Testis (tissue), 3 donors: ENCODE data around the gene TOPBP1. TPM values are rescaled to one million over a fixed set of nuclear protein-coding genes. Genes with fewer than 3 reads are reported as not detected.

Source experiments
- polyA plus RNA-seq: library from polyadenylated mRNA; stranded (reverse); fragments of 350-450 nt; fragmentation: Illumina TruSeq; extraction: RNeasy Lipid Tissue Mini Kit (QIAGEN cat#74804); gene quantifications from one replicate; pipeline ENCODE4 v1.2.3, GENCODE V29; 2014; ENCODE audit warnings: low read depth, low replicate concordance; ENCODE audit not compliant: insufficient read depth
- small RNA-seq, 2 donors: library from RNA; depleted of rRNA; stranded (forward); fragments of <200 nt; gene quantifications; one replicate each; pipeline ENCODE3, GENCODE V24; 2016
- total RNA-seq, 2 donors: library from RNA; depleted of rRNA; stranded (reverse); fragments of >200 nt; gene quantifications; one replicate each; pipeline ENCODE4 v1.2.3, GENCODE V29; 2016

TOPBP1 gene
- total and polyA plus RNA-seq, 3 donors from 2014 or later = 40.9 to 62.6 (median 51.7) TPM

Small RNA genes lying within 50 kb of the gene (small RNA-seq; reads per million reads assigned to genes)
- gene RF00438 = 0 reads per million in 2 donors
- gene RNA5SP140 = 0 reads per million in 2 donors
- gene RNU6-678P = 0 reads per million in 2 donors

Other genes with a start within 250 kb of the TOPBP1 start
- 100 to 1,000 TPM; 104 to 135 TPM for gene CDV3, start 88.3 kb downstream of the TOPBP1 start, total RNA-seq
- 179 TPM for gene CDV3, start 88.3 kb downstream of the TOPBP1 start, polyA plus RNA-seq
- gene TF, start 84.5 kb upstream of the TOPBP1 start, total RNA-seq = 10 to 100 TPM; 53.1 to 60.2 TPM
- gene TF, start 84.5 kb upstream of the TOPBP1 start, polyA plus RNA-seq = 165 TPM
- 10 to 100 TPM; 35.9 to 42.7 TPM for gene SRPRB, start 143.9 kb upstream of the TOPBP1 start, total RNA-seq
- gene SRPRB, start 143.9 kb upstream of the TOPBP1 start, polyA plus RNA-seq = 104 TPM
- 1 to 10 TPM; 5.1 to 7.0 TPM for gene RAB6B, start 233.9 kb upstream of the TOPBP1 start, total RNA-seq
- gene RAB6B, start 233.9 kb upstream of the TOPBP1 start, polyA plus RNA-seq = 8.6 TPM